HUES48 (cell line): Measurements from ENCODE around the gene TPX2.

ENCODE experiments used
- H3K27ac ChIP-seq: one replicate; pipeline ENCODE4 v1.7.0; 2013; ENCODE audit warnings: low read depth, low read length, inconsistent platforms
- H3K27me3 ChIP-seq: 2 replicates; pipeline ENCODE4 v1.6.1; 2013; ENCODE audit warnings: mild to moderate bottlenecking, low read length; ENCODE audit not compliant: control insufficient read depth, insufficient read depth
- H3K36me3 ChIP-seq: 2 replicates; pipeline ENCODE4 v1.6.1; 2013; ENCODE audit warnings: low read length; ENCODE audit not compliant: control insufficient read depth, insufficient read depth
- H3K4me1 ChIP-seq: 2 replicates; pipeline ENCODE4 v1.6.1; 2013; ENCODE audit warnings: mild to moderate bottlenecking, low read length; ENCODE audit not compliant: control insufficient read depth, insufficient read depth
- H3K4me3 ChIP-seq: 2 replicates; pipeline ENCODE4 v1.5.1; 2013; ENCODE audit warnings: mild to moderate bottlenecking, low read depth, low read length
- H3K9ac ChIP-seq: 2 replicates; pipeline ENCODE4 v1.6.1; 2013; ENCODE audit warnings: mild to moderate bottlenecking, low read depth, low read length, moderate library complexity
- H3K9me3 ChIP-seq: 2 replicates; pipeline ENCODE4 v1.6.1; 2013; ENCODE audit warnings: low read length; ENCODE audit not compliant: control insufficient read depth, insufficient read depth

The TPX2 gene

GRCh38 chr20:31757254-31757653, 18.2 kb downstream of the TPX2 start:
- Histone ChIP-seq H3K27me3 (no peaks in the 10 kb centered on the region), H3K4me1 (no peaks in the 10 kb centered on the region), H3K36me3 (peaks cover 65% of the 10 kb centered on the region), H3K9me3 (no peaks in the 10 kb centered on the region), H3K27ac (no peak overlapping the region), H3K4me3 (no peak overlapping the region), H3K9ac (no peak overlapping the region)

- Histone ChIP-seq H3K36me3 (peaks cover 58% of the 10 kb centered on the region), H3K27ac (no peak overlapping the region), H3K4me3 (no peak overlapping the region)
Measured at GRCh38 chr20:31758521-31758920, 19.4 kb downstream of the TPX2 start.

GRCh38 chr20:31758991-31759390, 19.9 kb downstream of the TPX2 start:
- H3K36me3 ChIP-seq, result peaks cover 60% of the 10 kb centered on the region
- no peaks in the 10 kb centered on the region for H3K9me3 ChIP-seq
- H3K4me3 ChIP-seq, result no peak overlapping the region
- no peak overlapping the region for H3K27ac ChIP-seq
- no peak overlapping the region for H3K9ac ChIP-seq
- H3K4me1 ChIP-seq, result no peaks in the 10 kb centered on the region
- no peaks in the 10 kb centered on the region for H3K27me3 ChIP-seq

More at GRCh38 chr20:31758521-31758920, 19.4 kb downstream of the TPX2 start:
- H3K9ac ChIP-seq, result no peak overlapping the region
- no peaks in the 10 kb centered on the region for H3K9me3 ChIP-seq
- no peaks in the 10 kb centered on the region for H3K27me3 ChIP-seq
- H3K4me1 ChIP-seq, result no peaks in the 10 kb centered on the region

- H3K27ac ChIP-seq, result no peak overlapping the region
- H3K4me1 ChIP-seq, result no peaks in the 10 kb centered on the region
- H3K4me3 ChIP-seq, result no peak overlapping the region
- no peaks in the 10 kb centered on the region for H3K27me3 ChIP-seq
- no peaks in the 10 kb centered on the region for H3K9me3 ChIP-seq
- H3K36me3 ChIP-seq, result peaks cover 67% of the 10 kb centered on the region
- H3K9ac ChIP-seq, result no peak overlapping the region
Measured at GRCh38 chr20:31759836-31760518, 20.9 kb downstream of the TPX2 start.

- H3K9ac ChIP-seq, result no peak overlapping the region
- H3K4me3 ChIP-seq, result no peak overlapping the region
- peaks cover 74% of the 10 kb centered on the region for H3K36me3 ChIP-seq
- H3K27ac ChIP-seq, result no peak overlapping the region
- no peaks in the 10 kb centered on the region for H3K4me1 ChIP-seq
- no peaks in the 10 kb centered on the region for H3K9me3 ChIP-seq
- no peaks in the 10 kb centered on the region for H3K27me3 ChIP-seq
Measured at GRCh38 chr20:31760519-31761240, 21.6 kb downstream of the TPX2 start.

- Histone ChIP-seq H3K9me3 (no peaks in the 10 kb centered on the region), H3K27me3 (no peaks in the 10 kb centered on the region), H3K4me1 (no peaks in the 10 kb centered on the region), H3K9ac (no peak overlapping the region), H3K36me3 (peaks cover 83% of the 10 kb centered on the region), H3K27ac (no peak overlapping the region), H3K4me3 (no peak overlapping the region)
Measured at GRCh38 chr20:31764641-31765305, 25.7 kb downstream of the TPX2 start.

GRCh38 chr20:31767805-31768204, 28.7 kb downstream of the TPX2 start:
- Histone ChIP-seq H3K9me3 (no peaks in the 10 kb centered on the region), H3K4me1 (no peaks in the 10 kb centered on the region), H3K4me3 (no peak overlapping the region), H3K27ac (no peak overlapping the region), H3K9ac (no peak overlapping the region), H3K27me3 (no peaks in the 10 kb centered on the region), H3K36me3 (peaks cover 88% of the 10 kb centered on the region)

- H3K4me1 ChIP-seq, result no peaks in the 10 kb centered on the region
- H3K27ac ChIP-seq, result no peak overlapping the region
- H3K9me3 ChIP-seq, result no peaks in the 10 kb centered on the region
- no peak overlapping the region for H3K9ac ChIP-seq
- H3K36me3 ChIP-seq, result peaks cover 94% of the 10 kb centered on the region
- no peaks in the 10 kb centered on the region for H3K27me3 ChIP-seq
- H3K4me3 ChIP-seq, result no peak overlapping the region
Measured at GRCh38 chr20:31769681-31770080, 30.6 kb downstream of the TPX2 start.

GRCh38 chr20:31770243-31770642, 31.2 kb downstream of the TPX2 start:
- H3K27me3 ChIP-seq, result no peaks in the 10 kb centered on the region
- H3K9ac ChIP-seq, result no peak overlapping the region
- H3K4me1 ChIP-seq, result no peaks in the 10 kb centered on the region
- H3K9me3 ChIP-seq, result no peaks in the 10 kb centered on the region
- H3K4me3 ChIP-seq, result no peak overlapping the region
- no peak overlapping the region for H3K27ac ChIP-seq
- peaks cover 90% of the 10 kb centered on the region for H3K36me3 ChIP-seq

- Histone ChIP-seq H3K9me3 (no peaks in the 10 kb centered on the region), H3K27ac (no peak overlapping the region), H3K4me1 (no peaks in the 10 kb centered on the region), H3K36me3 (peaks cover 90% of the 10 kb centered on the region), H3K27me3 (no peaks in the 10 kb centered on the region), H3K4me3 (no peak overlapping the region), H3K9ac (no peak overlapping the region)
Measured at GRCh38 chr20:31774408-31774807, 35.3 kb downstream of the TPX2 start.

GRCh38 chr20:31780839-31781238, 41.7 kb downstream of the TPX2 start:
- H3K27ac ChIP-seq, result no peak overlapping the region
- H3K27me3 ChIP-seq, result no peaks in the 10 kb centered on the region
- H3K4me3 ChIP-seq, result no peak overlapping the region
- peaks cover 8% of the 10 kb centered on the region for H3K4me1 ChIP-seq
- peaks cover 91% of the 10 kb centered on the region for H3K36me3 ChIP-seq
- H3K9me3 ChIP-seq, result no peaks in the 10 kb centered on the region
- no peak overlapping the region for H3K9ac ChIP-seq
